NCI-H82 treated with DMSO at 0.1 percent for 48 hours (cell line): ENCODE results near the gene TPM2.

ENCODE experiments used
- DNase-seq: peaks from one replicate; lab custom pipeline; 2025; ENCODE audit not compliant: unreplicated experiment; lab: John Stamatoyannopoulos, UW

Gene TPM2

DNA sequence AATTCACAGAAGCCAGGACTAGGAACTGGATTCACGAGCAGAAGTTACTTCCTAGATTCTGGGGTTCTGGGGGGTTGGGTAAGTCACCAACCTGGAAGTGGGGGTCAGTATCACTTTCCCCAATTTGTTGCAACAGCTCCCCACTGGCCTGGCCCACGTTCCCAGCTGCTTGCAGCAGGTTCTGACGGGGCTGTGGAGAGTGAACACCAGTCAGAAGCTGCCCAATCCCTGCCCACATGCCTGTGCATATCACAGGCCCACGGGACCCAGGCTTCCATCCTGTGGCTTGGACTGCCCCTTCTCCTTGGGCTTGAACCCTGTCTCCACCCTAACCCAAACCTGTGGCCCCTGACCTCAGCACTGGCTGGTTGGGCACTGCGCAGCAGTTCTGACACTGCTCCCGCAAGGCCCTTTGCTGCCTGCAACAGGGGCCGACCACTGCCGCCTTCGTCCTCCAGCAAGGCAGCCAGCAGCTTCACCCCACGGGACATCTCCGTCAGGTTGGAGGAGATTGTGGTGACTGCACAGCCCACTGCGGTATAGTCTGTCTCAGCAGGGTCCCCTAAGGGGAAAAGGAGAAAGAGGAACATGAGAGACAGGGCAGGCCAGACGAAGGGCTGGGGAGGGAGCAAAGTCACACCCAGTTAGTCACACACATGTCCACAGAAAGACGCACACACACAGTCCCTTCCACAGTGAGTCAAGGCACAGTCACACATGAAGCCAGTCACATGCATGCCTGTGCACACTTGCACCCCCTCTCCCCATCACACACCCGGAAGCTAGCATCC is 29.2 kb upstream of the TPM2 start:
- DNase-seq = no peak

DNA sequence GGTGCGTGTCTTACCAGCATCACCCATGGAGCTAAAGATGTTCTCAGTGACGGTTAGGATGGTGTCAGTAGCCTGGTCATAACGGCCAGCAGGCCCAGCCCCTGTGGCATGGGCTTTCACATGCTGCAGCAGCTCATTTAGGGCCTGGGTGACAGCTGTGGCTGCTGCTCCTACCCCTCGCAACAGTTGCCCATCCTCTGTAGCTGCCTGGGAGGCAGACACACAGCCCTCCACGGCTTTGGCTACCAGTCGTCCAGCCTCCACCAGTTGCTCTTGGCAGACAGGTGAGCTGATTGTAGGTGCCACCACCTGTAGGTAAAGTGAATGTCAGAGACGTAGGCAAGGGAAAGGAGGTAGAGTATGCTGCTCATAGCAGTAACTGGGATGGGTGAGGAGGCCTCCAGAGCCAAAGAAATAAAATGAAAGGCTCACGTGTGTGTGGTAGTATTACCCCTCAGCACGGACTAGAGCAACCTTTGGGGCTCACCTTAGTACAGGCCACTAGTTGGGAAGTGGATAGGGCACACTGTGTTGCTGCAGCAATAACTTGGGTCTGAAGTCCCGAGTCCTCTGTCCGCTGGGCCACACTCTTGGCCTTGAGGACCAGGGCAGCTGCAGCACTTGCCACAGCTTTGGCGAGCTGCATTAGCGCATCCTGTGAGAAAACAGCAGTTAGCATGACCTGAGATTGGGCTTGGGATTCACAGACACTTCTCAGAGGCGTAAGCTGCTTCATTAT is 27.6 kb upstream of the TPM2 start:
- DNase-seq = no peak

DNA sequence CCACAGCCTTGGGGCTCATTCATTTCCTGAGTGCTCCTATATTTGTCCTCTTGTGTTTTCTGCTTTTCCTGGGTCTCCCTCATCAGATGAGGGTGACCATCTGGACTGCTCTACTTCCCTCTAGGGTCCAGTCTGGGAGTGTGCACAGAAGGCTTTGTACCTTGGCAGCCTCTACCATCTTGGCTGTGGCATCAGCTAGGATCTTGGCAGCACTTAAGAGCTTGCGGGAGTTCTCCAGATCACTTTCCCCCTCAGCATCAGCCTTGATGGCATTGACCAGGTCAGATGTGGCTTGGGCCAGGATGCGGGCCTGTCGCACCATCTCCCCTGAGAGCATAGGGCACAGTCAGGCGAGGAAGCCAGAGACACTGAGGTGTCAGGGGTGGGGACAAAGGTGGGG is 26.5 kb upstream of the TPM2 start:
- DNase-seq = no peak

DNA sequence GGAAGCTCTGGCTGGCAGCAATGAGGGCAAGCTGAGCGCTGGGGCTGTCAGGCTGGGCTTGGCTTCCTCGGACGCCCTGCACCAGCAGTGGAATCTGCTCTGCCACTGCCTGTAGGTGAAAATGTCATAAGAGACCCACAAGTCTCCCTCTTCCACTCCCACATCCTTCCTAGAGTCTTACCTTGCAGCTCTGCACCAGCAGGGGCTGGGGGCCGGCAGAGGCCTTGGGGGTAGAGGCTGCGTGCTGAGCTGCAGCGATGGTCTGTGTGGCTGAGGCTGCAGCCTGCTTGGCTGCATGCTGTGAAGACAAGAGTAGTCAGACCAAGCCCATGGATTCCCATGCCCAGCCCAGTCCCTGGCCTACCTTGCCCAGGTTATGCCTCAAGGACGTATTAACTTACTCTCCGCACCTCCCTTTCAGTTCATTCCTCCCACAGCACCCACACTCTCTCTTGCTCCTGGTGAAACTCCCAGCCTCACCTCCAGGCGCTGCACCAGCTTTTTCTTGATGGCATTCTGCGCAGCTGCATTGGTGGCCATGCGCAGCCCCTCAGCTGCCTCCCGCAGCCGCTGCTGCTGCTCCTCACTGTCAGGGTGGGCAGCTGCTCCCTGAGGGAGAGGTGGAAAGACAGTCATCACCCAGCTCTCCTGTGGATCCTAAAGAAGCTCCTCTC is 25.0 kb upstream of the TPM2 start:
- DNase-seq = no peak

DNA sequence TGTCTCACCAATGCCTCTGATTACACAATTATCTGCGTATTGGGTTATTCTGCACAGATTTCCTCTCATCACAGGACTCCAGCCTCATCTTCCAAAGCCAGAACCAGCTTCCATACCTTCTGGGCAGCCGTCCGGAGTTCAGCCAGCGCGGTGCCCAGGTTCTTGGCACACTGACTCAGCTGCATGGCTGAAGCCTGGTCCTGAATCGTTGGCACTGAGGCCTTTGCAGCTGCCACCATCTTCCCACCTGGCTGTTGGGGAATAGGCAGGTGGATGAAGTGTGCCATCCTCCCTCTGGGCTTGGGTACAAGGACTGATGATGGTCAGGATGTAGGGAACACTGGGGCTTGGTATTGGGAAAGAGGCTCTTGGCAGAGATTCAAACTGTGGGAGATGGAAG is 24.4 kb upstream of the TPM2 start:
- no peak for DNase-seq

DNA sequence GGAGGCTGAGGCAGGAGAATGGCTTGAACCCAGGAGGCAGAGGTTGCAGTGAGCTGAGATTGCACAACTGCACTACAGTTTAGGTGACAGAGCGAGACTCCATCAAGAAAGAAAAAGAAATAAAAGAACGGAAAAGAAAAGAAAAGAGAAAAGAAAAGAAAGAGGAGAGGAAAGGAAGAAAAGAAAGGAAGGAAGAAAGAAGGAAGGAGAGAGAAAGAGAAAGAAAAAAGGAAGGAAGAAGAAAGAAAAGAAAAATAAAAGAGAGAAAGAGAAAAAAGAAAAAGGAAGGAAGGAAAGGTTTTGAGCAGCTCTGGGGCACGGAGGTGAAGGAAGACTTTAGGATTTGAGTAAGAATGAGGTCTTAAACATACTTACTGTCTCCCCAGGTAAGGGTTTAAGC is 23.9 kb upstream of the TPM2 start:
- DNase-seq = no peak

DNA sequence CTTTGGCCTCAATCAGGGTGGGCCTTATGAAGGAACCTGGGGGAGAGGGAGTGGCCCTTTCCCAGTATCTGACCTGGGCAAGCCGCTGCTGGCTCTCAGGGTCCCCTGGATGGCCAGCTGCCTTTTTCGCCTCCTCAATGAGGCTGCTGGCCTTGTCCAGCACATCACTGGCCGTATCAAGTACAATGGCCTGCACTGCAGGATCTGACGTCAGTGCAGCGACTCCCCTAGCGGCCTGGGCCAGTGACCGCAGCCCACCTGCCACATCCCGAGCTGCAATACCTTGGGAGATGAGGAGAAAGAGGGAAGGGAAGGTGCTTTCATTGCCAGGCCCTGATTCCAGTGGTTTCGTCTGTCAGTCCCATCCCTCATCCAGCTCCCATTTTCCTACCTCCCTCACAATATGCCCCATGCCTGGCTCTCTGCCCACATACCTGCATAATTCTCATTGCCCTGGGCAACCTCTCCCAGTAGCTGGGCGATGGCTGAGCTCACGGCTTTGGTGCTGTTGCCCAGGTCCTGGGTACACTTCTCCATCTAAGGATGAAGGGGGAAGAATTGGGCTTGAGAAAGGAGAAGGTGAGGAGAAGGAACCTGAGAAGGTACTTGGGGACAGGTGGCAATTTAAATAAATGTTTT is 23.2 kb upstream of the TPM2 start:
- no peak for DNase-seq

DNA sequence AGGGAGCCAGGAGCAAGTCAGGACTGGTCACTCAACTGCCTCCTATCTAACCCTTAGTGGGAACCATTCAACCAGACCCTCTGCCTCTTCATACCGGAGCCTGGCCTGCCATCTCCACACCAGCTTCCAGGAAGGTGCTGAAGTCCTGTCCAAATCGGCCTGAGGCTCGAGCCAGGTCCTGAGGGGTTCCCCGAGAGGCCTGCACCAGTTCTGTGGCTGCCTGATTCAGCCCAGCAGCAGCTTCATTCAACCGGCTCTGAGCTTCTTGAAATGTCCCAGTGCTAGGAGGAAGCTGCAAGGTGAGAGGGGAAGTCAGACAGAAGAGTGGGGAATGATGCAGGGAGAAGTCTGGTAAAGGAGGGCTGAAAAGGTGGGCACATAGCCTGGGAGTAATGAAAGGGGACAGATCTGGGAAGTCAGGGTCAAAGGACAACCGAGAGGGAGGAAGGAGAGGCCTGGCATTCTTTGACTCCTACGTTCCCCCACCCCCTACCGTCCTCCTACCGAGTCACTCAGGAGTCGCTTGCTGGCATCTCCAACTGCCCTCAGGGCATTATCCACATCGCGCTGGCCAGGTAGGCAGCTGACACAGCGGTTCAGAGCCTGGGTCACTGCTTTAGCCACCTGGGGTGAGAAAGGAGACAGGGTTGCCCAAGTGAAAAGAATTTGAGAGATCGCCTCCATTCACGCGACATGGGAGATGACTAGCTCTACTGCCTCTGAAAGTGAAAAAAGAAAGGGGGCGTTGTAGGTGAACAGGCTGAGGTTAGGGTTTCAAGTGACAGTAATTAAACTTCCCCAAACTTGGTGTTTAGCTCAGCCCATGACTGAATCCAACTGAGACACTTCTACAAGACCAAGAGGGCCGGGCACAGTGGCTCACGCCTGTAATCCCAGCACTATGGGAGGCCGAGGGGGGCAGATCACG is 22.0 kb upstream of the TPM2 start:
- DNase-seq = no peak

DNA sequence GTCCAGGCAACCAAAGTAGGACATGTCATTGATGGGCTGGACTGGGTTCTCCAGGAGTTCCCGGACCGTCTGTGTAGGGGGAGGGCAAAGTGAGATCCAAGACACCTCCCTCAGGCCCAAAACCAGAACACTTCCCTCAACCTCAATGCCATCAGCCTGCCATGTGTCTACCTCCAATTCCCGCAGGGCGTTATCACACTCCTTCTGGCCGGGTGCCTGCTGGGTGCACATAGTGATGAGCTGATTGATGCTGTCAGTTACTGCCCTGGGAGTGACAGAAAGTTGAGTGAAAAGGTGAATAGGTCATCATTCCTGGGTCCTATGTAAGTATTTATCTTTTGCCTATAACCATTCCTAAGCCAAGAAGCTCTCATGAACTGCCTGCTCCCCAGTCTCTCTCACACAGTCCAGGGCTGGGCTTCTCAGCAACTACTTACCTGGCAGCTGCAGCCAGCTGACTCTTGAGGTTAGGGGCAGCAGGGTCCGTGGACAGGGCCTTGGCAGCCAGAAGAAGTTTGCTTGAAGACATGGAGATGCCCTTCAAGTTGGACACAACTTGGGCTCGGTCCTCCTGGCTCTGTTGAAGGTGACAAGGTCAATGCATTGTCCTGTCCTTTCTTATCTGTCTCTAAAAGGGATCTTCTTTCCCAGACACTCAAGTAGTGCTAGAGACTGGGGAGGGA is 21.2 kb upstream of the TPM2 start:
- DNase-seq = no peak

DNA sequence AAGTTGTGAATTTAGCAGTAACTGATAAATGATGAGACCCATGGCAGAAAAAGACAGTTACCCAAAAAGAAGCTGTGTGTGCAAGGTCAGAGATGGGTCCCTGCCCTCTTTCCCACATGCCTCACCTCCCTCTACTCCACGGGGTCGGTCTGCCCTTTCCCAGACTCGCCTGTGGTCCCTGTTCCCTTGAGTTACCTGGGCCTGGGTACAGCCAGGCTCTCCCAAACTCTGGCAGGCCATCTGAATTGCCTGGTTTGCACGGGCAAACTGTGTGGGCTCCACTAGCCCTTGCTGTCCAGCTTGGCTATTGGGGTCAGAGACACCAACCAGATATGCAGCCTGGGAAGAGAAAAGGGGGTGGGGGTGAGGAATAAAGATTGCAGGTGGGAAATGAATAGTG is 18.4 kb upstream of the TPM2 start:
- no peak for DNase-seq

DNA sequence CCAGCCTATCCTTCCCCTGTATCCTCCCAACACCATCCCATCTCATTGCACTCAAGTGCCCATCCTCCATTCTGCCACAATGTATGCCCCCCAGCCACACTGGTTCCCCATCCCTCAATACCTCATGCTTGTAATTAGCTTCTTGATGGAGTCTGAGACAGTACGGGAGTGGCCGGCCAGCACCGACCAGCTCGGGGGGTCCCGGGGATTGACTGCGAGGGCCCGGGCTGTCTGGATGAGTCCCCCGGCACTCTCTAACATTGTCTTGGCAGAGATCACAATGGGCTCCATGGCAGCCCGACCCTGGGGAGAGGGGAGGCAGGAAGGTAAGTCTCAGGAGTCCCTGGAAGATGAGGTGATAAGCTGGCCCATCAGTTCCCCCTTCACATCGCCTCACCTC is 17.2 kb upstream of the TPM2 start:
- no peak for DNase-seq

DNA sequence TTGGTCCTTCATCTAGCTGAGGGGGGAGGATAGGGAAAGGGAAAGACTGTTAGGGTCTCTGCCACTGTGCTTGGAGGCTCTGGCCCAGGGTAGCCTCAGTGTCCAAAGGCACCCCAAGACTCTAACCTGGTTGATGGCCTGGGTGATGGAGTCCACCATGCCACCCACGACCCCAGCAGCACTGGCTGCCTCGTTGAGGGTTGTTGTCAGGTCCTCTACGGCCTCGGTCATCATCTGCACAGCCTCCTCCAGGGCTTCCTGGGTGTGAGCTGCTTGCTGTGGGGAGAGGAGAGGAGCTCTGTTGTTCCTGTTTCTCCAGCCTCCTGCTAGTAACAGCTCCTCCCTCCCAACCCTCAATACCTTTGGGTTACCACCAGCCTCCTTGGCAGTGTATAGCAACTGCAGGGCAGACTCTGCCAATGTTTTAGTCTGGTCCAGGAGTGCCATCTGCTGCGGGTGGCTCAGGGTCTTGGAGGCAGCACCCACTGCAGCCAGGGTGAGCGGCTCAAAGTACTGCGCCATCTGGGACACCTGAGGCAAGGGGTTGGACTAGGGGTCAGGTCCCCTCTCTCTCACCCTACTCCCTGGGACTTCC is 16.2 kb upstream of the TPM2 start:
- DNase-seq = no peak

DNA sequence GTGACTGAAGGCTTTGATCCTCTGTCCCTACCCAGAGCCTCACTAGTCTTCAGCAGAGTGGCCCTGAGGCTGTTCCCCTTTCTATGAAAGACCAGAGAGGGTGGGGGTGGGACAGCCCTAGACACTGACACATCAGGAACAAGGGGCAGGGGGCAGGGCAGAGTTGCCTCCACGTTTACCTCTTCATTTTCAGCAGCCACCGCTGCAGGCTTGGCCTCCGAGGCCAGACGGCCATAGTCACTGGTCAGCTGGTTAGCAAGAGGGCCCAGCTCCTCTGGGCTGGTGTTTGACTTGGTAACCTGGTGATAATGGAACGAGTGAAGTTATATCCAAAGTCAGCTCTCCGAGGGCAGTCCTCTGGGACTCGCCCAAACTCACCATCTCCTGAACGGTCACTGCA is 15.6 kb upstream of the TPM2 start:
- no peak for DNase-seq

DNA sequence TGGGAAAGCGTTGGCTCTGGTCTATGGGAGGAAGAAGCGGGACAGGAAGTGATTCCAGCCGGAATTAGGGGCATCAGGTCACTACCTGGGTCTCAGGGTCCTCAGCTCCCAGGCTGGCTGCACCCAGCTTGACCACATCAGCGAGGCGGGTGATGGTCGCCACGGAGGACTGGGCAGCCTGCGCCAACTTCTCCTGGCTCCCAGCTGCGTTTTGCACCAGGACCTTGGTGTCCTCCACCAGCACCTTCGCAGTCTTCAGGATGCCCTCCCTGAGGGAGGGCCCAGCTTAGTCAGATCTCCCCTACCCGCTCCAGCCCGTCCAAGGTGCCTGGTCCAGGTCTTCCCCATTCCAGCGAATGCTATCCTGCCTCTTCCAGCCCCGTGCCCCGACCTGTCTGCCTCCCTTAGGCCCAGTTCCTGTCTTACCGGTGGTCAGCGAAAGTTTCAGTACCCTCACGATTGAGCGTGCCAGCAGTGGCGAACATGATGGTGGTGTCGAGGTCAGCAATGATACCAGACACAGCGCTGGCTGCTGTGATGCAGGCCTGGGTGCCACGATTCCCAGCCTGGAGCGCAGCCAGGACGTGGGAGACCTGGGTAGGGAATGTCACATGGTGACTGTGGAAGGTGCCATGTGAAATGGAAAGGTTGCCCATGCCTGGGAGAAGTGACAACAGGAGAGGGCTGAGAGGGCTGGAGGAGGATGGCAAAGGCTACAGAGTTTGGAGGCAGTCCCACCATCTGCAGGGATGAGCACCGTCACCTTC is 14.4 kb upstream of the TPM2 start:
- no peak for DNase-seq

DNA sequence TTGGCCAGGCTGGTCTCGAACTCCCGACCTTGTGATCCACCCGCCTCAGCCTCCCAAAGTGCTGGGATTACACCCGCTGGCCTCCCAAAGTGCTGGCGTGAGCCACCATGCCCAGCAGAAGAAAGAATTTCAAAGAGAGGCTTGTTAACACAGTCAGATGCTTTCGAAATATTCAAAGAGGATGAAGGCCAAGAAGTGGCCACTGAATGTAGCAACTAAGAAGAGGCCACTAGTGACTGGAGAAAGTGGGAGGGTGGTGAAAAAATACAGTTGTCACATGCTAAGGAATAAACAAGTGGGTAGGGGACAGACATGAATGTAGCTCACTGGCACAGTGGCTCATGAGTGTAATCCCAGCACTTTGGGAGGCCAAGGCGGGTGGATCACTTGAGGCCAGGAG is 13.0 kb upstream of the TPM2 start:
- DNase-seq = no peak

DNA sequence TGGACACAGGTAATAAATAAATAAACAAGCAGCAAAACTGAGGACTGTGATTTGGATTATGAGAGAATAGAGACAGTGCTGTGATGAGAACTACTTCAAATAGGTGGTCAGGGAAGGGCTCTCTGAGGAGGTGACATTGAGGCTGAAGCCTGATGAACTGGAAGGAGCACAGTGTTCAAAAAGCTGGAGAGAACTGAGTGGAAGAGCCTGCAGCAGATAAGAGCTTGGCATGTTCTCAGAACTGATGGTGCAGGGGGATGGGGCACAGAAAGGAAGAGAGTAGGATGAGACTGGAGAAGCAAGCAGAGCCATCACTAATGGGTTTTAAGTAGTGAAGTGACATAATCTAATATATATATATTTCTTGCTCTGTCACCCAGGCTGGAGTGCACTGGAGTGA is 11.2 kb upstream of the TPM2 start:
- DNase-seq = no peak

DNA sequence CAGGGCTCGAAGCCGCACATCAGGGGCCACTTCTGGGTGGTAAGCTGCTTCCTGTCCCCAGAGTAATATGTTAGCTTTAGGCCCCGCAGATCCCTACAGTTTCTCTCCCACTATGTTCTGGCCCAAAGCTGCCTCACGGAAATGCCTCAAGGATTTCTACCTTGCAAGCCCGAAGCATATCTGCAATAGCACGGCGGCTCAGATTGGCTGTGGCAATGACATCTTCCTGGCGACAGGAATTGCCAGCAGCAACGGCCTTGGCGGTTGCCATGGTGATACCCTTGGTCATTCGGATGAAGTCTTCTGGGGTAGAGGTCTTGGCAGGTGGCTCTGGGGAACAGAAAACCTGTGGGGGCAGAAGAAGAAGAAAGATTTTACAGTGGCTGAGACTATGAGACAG is 10.3 kb upstream of the TPM2 start:
- DNase-seq = no peak

DNA sequence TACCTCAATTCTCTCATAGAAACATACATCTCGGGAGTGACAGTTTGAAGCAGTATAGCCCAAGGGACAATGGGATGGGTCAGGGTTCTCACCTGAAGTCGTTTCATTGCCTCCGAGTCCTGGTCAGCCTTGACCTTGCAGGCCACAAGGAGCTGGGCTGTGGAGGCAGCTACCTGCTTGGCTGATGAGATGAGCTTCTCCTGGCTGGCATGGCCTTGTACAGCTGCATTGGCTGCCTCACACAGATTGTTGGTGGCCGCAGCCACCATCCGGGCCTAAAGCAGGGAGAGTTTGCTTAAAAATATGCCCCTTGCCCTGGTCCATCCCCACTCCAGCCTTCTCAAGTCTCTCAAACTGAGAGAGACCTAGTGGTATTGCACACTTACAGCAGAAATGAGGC is 8.5 kb upstream of the TPM2 start:
- DNase-seq = no peak

DNA sequence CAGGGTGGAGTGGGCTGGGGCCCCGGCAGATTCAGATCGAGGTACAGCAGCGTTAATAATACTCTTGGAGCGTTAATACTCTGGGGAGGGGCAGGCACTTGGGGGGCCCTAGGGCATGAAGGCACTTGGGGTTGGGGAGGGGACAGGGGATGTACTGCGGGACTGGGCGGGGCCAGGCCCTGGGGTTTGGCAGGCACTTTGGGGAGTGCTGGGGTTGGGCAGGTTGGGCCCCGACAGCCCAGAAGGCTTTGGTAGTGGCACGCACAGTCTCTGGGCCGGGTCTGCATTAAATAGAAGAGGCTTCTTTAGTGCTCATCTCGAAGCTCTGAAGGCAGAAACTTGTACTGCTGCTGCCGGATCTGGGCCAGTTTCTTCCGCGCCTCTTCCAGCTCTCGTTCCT is 7.8 kb upstream of the TPM2 start:
- no peak for DNase-seq
